Testis (tissue), 3 donors: ENCODE measurements around the gene IGFLR1. TPM values are rescaled to one million over a fixed set of nuclear protein-coding genes. Genes with fewer than 3 reads are reported as not detected.

ENCODE experiments used
- DNase-seq: peaks from one replicate; pipeline ENCODE4 v3.0.0-alpha.2; 2019
- H3K27ac ChIP-seq, 2 donors: fragments of 200-600 bp; sonication (generic); one replicate each; pipeline ENCODE4 v1.5.1; 2019
- H3K27me3 ChIP-seq: fragments of 200-600 bp; sonication (generic); one replicate; pipeline ENCODE4 v1.5.1; 2019
- H3K36me3 ChIP-seq: fragments of 200-600 bp; sonication (generic); one replicate; pipeline ENCODE4 v1.5.1; 2017; ENCODE audit warnings: low read depth; ENCODE audit errors: missing control alignments
- H3K4me1 ChIP-seq: fragments of 200-600 bp; sonication (generic); one replicate; pipeline ENCODE4 v1.5.1; 2019
- H3K4me3 ChIP-seq, 2 donors: fragments of 200-600 bp; sonication (generic); one replicate each; pipeline ENCODE4 v1.5.1; 2017 to 2019
- H3K9me3 ChIP-seq: fragments of 200-600 bp; sonication (generic); one replicate; pipeline ENCODE4 v1.5.1; 2017
- CTCF ChIP-seq, 3 experiments: fragments of 450-650 bp in 2 of 3; fragments of 200-600 bp in 1 of 3; sonication (generic) in 1 of 3; IDR thresholded peaks; one replicate each; pipeline ENCODE4 v1.5.1; 2016 to 2019; ENCODE audit warnings: antibody characterized with exemption in 3 of 3, mild to moderate bottlenecking in 2 of 3, moderate library complexity in 1 of 3
- POLR2A ChIP-seq: fragments of 450-650 bp; IDR thresholded peaks from one replicate; pipeline ENCODE4 v1.6.1; 2017; ENCODE audit warnings: antibody characterized with exemption, mild to moderate bottlenecking, moderate library complexity
- WGBS, 2 donors: methylation state at CpG; one replicate each; pipeline ENCODE4 v1.1.5; 2018; 5-methylcytosine and 5-hydroxymethylcytosine counted together
- intact Hi-C: fragments of 100-400 bp; cut with DNase I; formaldehyde crosslinking; loops from one replicate; pipeline ENCODE4 v1.15.1; 2023; ENCODE audit warnings: low total_unique reads
- polyA plus RNA-seq: library from polyadenylated mRNA; stranded (reverse); fragments of 350-450 nt; fragmentation: Illumina TruSeq; extraction: RNeasy Lipid Tissue Mini Kit (QIAGEN cat#74804); gene quantifications from one replicate; pipeline ENCODE4 v1.2.3, GENCODE V29; 2014; ENCODE audit warnings: low read depth, low replicate concordance; ENCODE audit not compliant: insufficient read depth
- total RNA-seq, 2 donors: library from RNA; depleted of rRNA; stranded (reverse); fragments of >200 nt; gene quantifications; one replicate each; pipeline ENCODE4 v1.2.3, GENCODE V29; 2016

IGFLR1 gene
- total and polyA plus RNA-seq, 3 donors from 2014 or later = 9.9 to 15.9 (median 15.7) TPM

- intact Hi-C loops = no loop called here
- H3K4me1 ChIP-seq = peaks cover 15% of the 10 kb centered on the region
- DNase-seq = no peak
- no peak overlapping the region for H3K27ac ChIP-seq
- TF ChIP-seq CTCF (IDR thresholded peaks at IDR 0.05) (no peak), POLR2A (no peak)
- no peaks in the 10 kb centered on the region for H3K36me3 ChIP-seq
- 95 to 98% methylated on average over 18 to 24 of the region's 24 CpGs for WGBS, 2 donors
- no peaks in the 10 kb centered on the region for H3K9me3 ChIP-seq
- H3K27me3 ChIP-seq = no peaks in the 10 kb centered on the region
- no peak overlapping the region for H3K4me3 ChIP-seq
Observed at GRCh38 chr19:35723671-35724070, 18.6 kb downstream of the IGFLR1 start.

- WGBS, 2 donors = 93 to 94% methylated on average over 14 to 16 of the region's 16 CpGs
- Histone ChIP-seq H3K9me3 (no peaks in the 10 kb centered on the region), H3K4me3 (no peak overlapping the region), H3K4me1 (peaks cover 15% of the 10 kb centered on the region), H3K27me3 (no peaks in the 10 kb centered on the region), H3K36me3 (no peaks in the 10 kb centered on the region), H3K27ac (no peak overlapping the region)
- no peak for DNase-seq
- TF ChIP-seq POLR2A = no peak
- intact Hi-C loops = no loop called here
Observed at GRCh38 chr19:35722897-35723296, 19.4 kb downstream of the IGFLR1 start.

- Histone ChIP-seq H3K4me1 (peaks cover 15% of the 10 kb centered on the region), H3K9me3 (no peaks in the 10 kb centered on the region), H3K27ac (no peak overlapping the region), H3K36me3 (no peaks in the 10 kb centered on the region), H3K4me3 (no peak overlapping the region), H3K27me3 (no peaks in the 10 kb centered on the region)
- intact Hi-C loops = no loop called here
- WGBS, 2 donors = 93 to 97% methylated on average over 13 to 14 of the region's 14 CpGs
- TF ChIP-seq CTCF (IDR thresholded peaks at IDR 0.05) (no peak), POLR2A (no peak)
- DNase-seq = no peak
Observed at GRCh38 chr19:35722461-35722860, 19.8 kb downstream of the IGFLR1 start.

- Histone ChIP-seq H3K27ac (no peak overlapping the region), H3K36me3 (no peaks in the 10 kb centered on the region), H3K9me3 (no peaks in the 10 kb centered on the region), H3K4me3 (no peak overlapping the region), H3K27me3 (no peaks in the 10 kb centered on the region), H3K4me1 (peaks cover 15% of the 10 kb centered on the region)
- no peak for DNase-seq
- TF ChIP-seq CTCF (IDR thresholded peaks at IDR 0.05) (no peak), POLR2A (no peak)
- WGBS, 2 donors = 86 to 93% methylated on average over 6 to 16 of the region's 16 CpGs
- intact Hi-C loops = no loop called here
Observed at GRCh38 chr19:35721374-35721773, 20.9 kb downstream of the IGFLR1 start.

GRCh38 chr19:35720648-35721047 is 21.6 kb downstream of the IGFLR1 start:
- 78 to 93% methylated on average over 8 to 17 of the region's 17 CpGs for WGBS, 2 donors
- TF ChIP-seq POLR2A = no peak
- no peak for TF ChIP-seq CTCF (IDR thresholded peaks at IDR 0.05)
- H3K27me3 ChIP-seq = no peaks in the 10 kb centered on the region
- intact Hi-C loops = no loop called here
- no peak overlapping the region for H3K27ac ChIP-seq
- H3K36me3 ChIP-seq = no peaks in the 10 kb centered on the region
- no peak for DNase-seq
- H3K4me1 ChIP-seq = peaks cover 22% of the 10 kb centered on the region
- no peaks in the 10 kb centered on the region for H3K9me3 ChIP-seq
- H3K4me3 ChIP-seq = no peak overlapping the region
